ENCODE data around the gene EIF4G2.

The EIF4G2 gene

GRCh38 chr11:10751581-10751940 lies 57.2 kb downstream of the EIF4G2 start:
- Histone ChIP-seq H3K4me1 (ENCODE audit: insufficient read depth, poor library complexity, severe bottlenecking) (peaks cover 11% of the 10 kb centered on the region), H3K27me3 (ENCODE audit: insufficient read depth, poor library complexity, severe bottlenecking) (no peaks in the 10 kb centered on the region), H3K4me3 (ENCODE audit: severe bottlenecking) (peak overlapping the region; percentile 44), H3K36me3 (ENCODE audit: low read depth) (peaks cover 38% of the 10 kb centered on the region), H3K9me3 (ENCODE audit: severe bottlenecking) (no peaks in the 10 kb centered on the region), H3K27ac (ENCODE audit: poor library complexity, severe bottlenecking) (peak overlapping the region; percentile 83)
- TF ChIP-seq, protein P1, sequence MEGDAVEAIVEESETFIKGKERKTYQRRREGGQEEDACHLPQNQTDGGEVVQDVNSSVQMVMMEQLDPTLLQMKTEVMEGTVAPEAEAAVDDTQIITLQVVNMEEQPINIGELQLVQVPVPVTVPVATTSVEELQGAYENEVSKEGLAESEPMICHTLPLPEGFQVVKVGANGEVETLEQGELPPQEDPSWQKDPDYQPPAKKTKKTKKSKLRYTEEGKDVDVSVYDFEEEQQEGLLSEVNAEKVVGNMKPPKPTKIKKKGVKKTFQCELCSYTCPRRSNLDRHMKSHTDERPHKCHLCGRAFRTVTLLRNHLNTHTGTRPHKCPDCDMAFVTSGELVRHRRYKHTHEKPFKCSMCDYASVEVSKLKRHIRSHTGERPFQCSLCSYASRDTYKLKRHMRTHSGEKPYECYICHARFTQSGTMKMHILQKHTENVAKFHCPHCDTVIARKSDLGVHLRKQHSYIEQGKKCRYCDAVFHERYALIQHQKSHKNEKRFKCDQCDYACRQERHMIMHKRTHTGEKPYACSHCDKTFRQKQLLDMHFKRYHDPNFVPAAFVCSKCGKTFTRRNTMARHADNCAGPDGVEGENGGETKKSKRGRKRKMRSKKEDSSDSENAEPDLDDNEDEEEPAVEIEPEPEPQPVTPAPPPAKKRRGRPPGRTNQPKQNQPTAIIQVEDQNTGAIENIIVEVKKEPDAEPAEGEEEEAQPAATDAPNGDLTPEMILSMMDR (IDR thresholded peaks at IDR 0.05; ENCODE audit: poor library complexity, severe bottlenecking): no peak
- DNase-seq (ENCODE audit: low spot score) (no peak), ATAC-seq (ENCODE audit: low read depth) (peak; percentile 8; the same call in 2 of the 3 replicates)

DNA sequence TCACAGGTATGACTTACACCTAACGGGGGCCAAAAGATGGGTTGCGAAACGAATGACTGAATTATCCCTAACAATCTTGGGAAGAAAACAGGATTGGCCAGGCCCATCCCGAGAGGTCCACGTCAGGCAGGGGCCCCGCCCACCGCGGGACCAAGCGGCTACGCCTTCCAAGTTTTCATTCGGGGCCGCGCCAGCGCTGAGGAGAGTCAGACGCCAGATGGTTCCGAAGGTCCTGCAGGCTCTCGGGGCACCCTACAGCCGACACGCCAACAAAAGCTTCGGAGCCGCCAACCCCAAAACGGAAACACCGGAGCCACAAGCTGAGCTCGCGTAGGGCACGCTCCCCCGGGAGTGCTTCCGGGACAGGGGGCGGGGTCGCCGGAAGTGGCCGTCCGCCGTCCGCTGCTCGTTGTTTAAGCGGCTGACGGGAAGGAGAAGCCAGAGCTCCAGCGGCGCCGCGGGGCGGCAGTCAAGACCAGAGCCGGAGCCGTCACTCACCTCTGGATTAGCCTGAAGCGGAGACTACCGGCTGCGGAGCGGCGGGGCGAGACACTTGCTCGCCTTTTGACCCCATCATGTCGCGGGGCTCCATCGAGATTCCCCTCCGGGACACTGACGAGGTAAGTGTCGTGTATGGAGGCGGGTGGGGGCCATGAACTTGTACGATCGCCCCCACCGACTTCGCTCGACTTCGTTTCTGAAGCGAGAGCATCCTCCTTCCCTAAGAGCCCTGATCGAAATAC lies 57.7 kb downstream of the EIF4G2 start, which contains the start of gene CTR9:
CTR9 (plus strand) TSS at position 409 of the 743 bp plus-strand sequence; CDS start at position 576, 167 bp downstream.
- Histone ChIP-seq H3K36me3 (ENCODE audit: low read depth) (peaks cover 33% of the 10 kb centered on the region), H3K4me3 (ENCODE audit: severe bottlenecking) (peak within 1 kb of the TSS; percentile 44), H3K9me3 (ENCODE audit: severe bottlenecking) (no peaks in the 10 kb centered on the region), H3K4me1 (ENCODE audit: insufficient read depth, poor library complexity, severe bottlenecking) (peaks cover 11% of the 10 kb centered on the region), H3K27me3 (ENCODE audit: insufficient read depth, poor library complexity, severe bottlenecking) (no peaks in the 10 kb centered on the region), H3K27ac (ENCODE audit: poor library complexity, severe bottlenecking) (peak within 1 kb of the TSS; percentile 83)
- ATAC-seq (ENCODE audit: low read depth) (peak; percentile 91), DNase-seq (ENCODE audit: low spot score) (peak; percentile 93)
- TF ChIP-seq, protein P1 (IDR thresholded peaks at IDR 0.05; ENCODE audit: poor library complexity, severe bottlenecking): peak; percentile 32

- DNase-seq (ENCODE audit: low spot score): no peak
- no peak for ATAC-seq (ENCODE audit: low read depth)
- H3K4me3 ChIP-seq (ENCODE audit: severe bottlenecking): no peak overlapping the region
- no peaks in the 10 kb centered on the region for H3K9me3 ChIP-seq (ENCODE audit: severe bottlenecking)
- no peaks in the 10 kb centered on the region for H3K27me3 ChIP-seq (ENCODE audit: insufficient read depth, poor library complexity, severe bottlenecking)
- H3K36me3 ChIP-seq (ENCODE audit: low read depth): peaks cover 18% of the 10 kb centered on the region
- H3K27ac ChIP-seq (ENCODE audit: poor library complexity, severe bottlenecking): no peak overlapping the region
- TF ChIP-seq, protein P1 (IDR thresholded peaks at IDR 0.05; ENCODE audit: poor library complexity, severe bottlenecking): no peak
- peaks cover 11% of the 10 kb centered on the region for H3K4me1 ChIP-seq (ENCODE audit: insufficient read depth, poor library complexity, severe bottlenecking)
Measured at GRCh38 chr11:10749476-10749875, 59.2 kb downstream of the EIF4G2 start.

DNA sequence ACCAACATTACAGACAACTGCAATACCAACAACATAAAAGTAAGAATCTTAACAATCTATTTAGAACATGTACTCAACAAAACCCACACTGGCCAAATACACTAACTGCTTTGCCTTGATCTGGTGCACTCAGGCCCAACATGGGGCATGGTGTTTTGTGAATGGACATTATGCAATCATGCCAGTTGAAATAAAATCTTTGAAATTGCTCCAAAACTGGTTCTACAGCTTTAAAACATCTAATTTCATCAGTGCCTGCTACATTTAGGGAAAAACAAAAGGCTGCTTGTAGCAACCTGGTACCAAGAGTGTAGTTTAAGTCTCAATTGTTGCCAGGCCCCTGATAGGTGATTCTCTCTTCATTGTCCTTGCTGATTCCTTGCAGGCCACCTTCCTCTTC lies 61.0 kb downstream of the EIF4G2 start:
- Histone ChIP-seq H3K27me3 (ENCODE audit: insufficient read depth, poor library complexity, severe bottlenecking) (no peaks in the 10 kb centered on the region), H3K27ac (ENCODE audit: poor library complexity, severe bottlenecking) (no peak overlapping the region), H3K4me1 (ENCODE audit: insufficient read depth, poor library complexity, severe bottlenecking) (peaks cover 10% of the 10 kb centered on the region), H3K4me3 (ENCODE audit: severe bottlenecking) (no peak overlapping the region), H3K36me3 (ENCODE audit: low read depth) (peaks cover 4% of the 10 kb centered on the region), H3K9me3 (ENCODE audit: severe bottlenecking) (no peaks in the 10 kb centered on the region)
- TF ChIP-seq, protein P1 (IDR thresholded peaks at IDR 0.05; ENCODE audit: poor library complexity, severe bottlenecking): no peak
- ATAC-seq (ENCODE audit: low read depth) (no peak), DNase-seq (ENCODE audit: low spot score) (no peak)
